ENCODE results near the gene CAVIN1.
"Not testable (repeated sequence)": the region's sequence is repeated elsewhere in the genome, so short reads cannot be mapped to it uniquely, and the experiment has no call there.

The CAVIN1 gene

GRCh38 chr17:42392692-42393415 lies 30.2 kb downstream of the CAVIN1 start:
- TF ChIP-seq CTCF (IDR thresholded peaks at IDR 0.05; ENCODE audit: control insufficient read depth, extremely low read depth, insufficient read depth) = no peak
- H3K4me3 ChIP-seq (ENCODE audit: low read depth, low read length) = no peak overlapping the region
- DNase-seq (ENCODE audit: low read depth) = no peak

GRCh38 chr17:42391439-42391838 lies 31.6 kb downstream of the CAVIN1 start:
- DNase-seq (ENCODE audit: low read depth); H3K4me3 ChIP-seq (ENCODE audit: low read depth, low read length): not testable (repeated sequence)

GRCh38 chr17:42389899-42390298 lies 33.2 kb downstream of the CAVIN1 start:
- TF ChIP-seq CTCF (IDR thresholded peaks at IDR 0.05; ENCODE audit: control insufficient read depth, extremely low read depth, insufficient read depth) = no peak
- DNase-seq (ENCODE audit: low read depth) = no peak
- H3K4me3 ChIP-seq (ENCODE audit: low read depth, low read length) = no peak overlapping the region

GRCh38 chr17:42389135-42389417 lies 34.0 kb downstream of the CAVIN1 start:
- no peak for DNase-seq (ENCODE audit: low read depth)
- H3K4me3 ChIP-seq (ENCODE audit: low read depth, low read length) = no peak overlapping the region
- no peak for TF ChIP-seq CTCF (IDR thresholded peaks at IDR 0.05; ENCODE audit: control insufficient read depth, extremely low read depth, insufficient read depth)

- H3K4me3 ChIP-seq (ENCODE audit: low read depth, low read length) = peak within 1 kb of the TSS; percentile 90
- TF ChIP-seq CTCF (IDR thresholded peaks at IDR 0.05; ENCODE audit: control insufficient read depth, extremely low read depth, insufficient read depth) = no peak
- DNase-seq (ENCODE audit: low read depth) = peak; percentile 99
Measured at GRCh38 chr17:42388381-42389134, 34.5 kb downstream of the CAVIN1 start, which contains the start of gene STAT3. STAT3 (minus strand) TSS chr17:42388442; CDS start chr17:42348516, 39,926 bp downstream.

- DNase-seq (ENCODE audit: low read depth) = no peak
- H3K4me3 ChIP-seq (ENCODE audit: low read depth, low read length) = peak overlapping the region; percentile 90
- TF ChIP-seq CTCF (IDR thresholded peaks at IDR 0.05; ENCODE audit: control insufficient read depth, extremely low read depth, insufficient read depth) = no peak
Measured at GRCh38 chr17:42387661-42388380, 35.2 kb downstream of the CAVIN1 start.
